Ovary (tissue), 9 donors: ENCODE data around the gene CALB2. TPM values are rescaled to one million over a fixed set of nuclear protein-coding genes. Genes with fewer than 3 reads are reported as not detected.

ENCODE experiments used
- DNase-seq, 5 donors: peaks; one replicate each; pipeline ENCODE4 v3.0.0-alpha.2; 2019 to 2020
- H3K27ac ChIP-seq, 2 donors: fragments of 200-600 bp; one replicate each; pipeline versions ENCODE4 v1.5.1 to v1.8.0; 2019 to 2022
- H3K27me3 ChIP-seq: fragments of 200-600 bp; one replicate; pipeline ENCODE4 v1.8.0; 2022
- H3K36me3 ChIP-seq: fragments of 200-600 bp; sonication (generic); one replicate; pipeline ENCODE4 v1.5.1; 2019
- H3K4me1 ChIP-seq: one replicate; pipeline ENCODE4 v1.8.1; 2013; ENCODE audit warnings: mild to moderate bottlenecking, moderate library complexity; ENCODE audit not compliant: insufficient read depth
- H3K4me3 ChIP-seq: fragments of 200-600 bp; sonication (generic); one replicate; pipeline ENCODE4 v1.5.1; 2017
- H3K9me3 ChIP-seq, 2 donors: fragments of 200-600 bp in 1 of 2; sonication (generic) in 1 of 2; one replicate each; pipeline versions ENCODE4 v1.5.1 to v1.8.1; 2013 to 2019; ENCODE audit warnings: mild to moderate bottlenecking in 1 of 2, moderate library complexity in 1 of 2
- CTCF ChIP-seq, 3 donors: fragments of 450-650 bp in 2 of 3; fragments of 200-600 bp in 1 of 3; IDR thresholded peaks; one replicate each; pipeline versions ENCODE4 v1.5.1 to v1.8.0; 2016 to 2022; ENCODE audit warnings: antibody characterized with exemption in 3 of 3, mild to moderate bottlenecking in 1 of 3
- EP300 ChIP-seq: sonication (generic); formaldehyde crosslinking; IDR thresholded peaks from one replicate; pipeline ENCODE4 v1.6.1; 2017; ENCODE audit warnings: antibody characterized with exemption
- POLR2A ChIP-seq: fragments of 450-650 bp; IDR thresholded peaks from one replicate; pipeline ENCODE4 v1.6.1; 2017; ENCODE audit warnings: antibody characterized with exemption, mild to moderate bottlenecking, moderate library complexity
- WGBS, 3 donors: extraction: QIAGEN DNeasy Blood & Tissue Kit in 1 of 3; methylation state at CpG; one replicate each; pipeline versions ENCODE4 v1.1.5 to v1.1.7; 2013 to 2017; 5-methylcytosine and 5-hydroxymethylcytosine counted together
- intact Hi-C, 4 donors: fragments of 100-400 bp; cut with DNase I; formaldehyde crosslinking; loops; one replicate each; pipeline versions ENCODE4 v1.11.0 to v1.15.1; 2022 to 2023
- polyA plus RNA-seq, 2 donors: library from polyadenylated mRNA; stranded (reverse); fragments of 200-250 nt in 1 of 2; fragments of 350-450 nt in 1 of 2; fragmentation: Illumina TruSeq in 1 of 2; extraction: RNeasy Lipid Tissue Mini Kit (QIAGEN cat#74804) in 1 of 2; gene quantifications; one replicate each; pipeline ENCODE4 v1.2.3, GENCODE V29; 2013 to 2014
- total RNA-seq, 7 donors: library from RNA; depleted of rRNA in 2 of 7; stranded (reverse); fragments of >200 nt in 2 of 7; fragmentation: NEBNext Ultra II Directional in 3 of 7; extraction: Animal tissue kit (Norgen Biotek cat#: 25700) in 3 of 7; gene quantifications; one replicate each; pipeline versions ENCODE4 v1.1.0 to v1.2.4, GENCODE V29; 2016 to 2023
- donor health status: DM: no; HTN: no; CAD: no; lungs with moderate emphysema.
- donor health status: DM: no; HTN: no; CAD: no.
- donor health status: Bipolar disorder and iron deficiency.
- donor health status: DM: yes; HTN: yes; CAD: no.
- donor health status: DM: no; HTN: no; CAD: no.
- donor health status: DM: yes; HTN: yes; CAD: no.

The CALB2 gene
- total and polyA plus RNA-seq, 9 donors: 1.7 to 176 (median 5.2) TPM

GRCh38 chr16:71350821-71351557 lies 7.5 kb upstream of the CALB2 start:
- Histone ChIP-seq H3K9me3 (no peaks in the 10 kb centered on the region), H3K27me3 (no peaks in the 10 kb centered on the region), H3K36me3 (no peaks in the 10 kb centered on the region), H3K4me3 (no peak overlapping the region), H3K4me1 (no peaks in the 10 kb centered on the region), H3K27ac (no peak overlapping the region)
- intact Hi-C loops: loop anchor here in 1 of 4 donors (10.0 kb wide), 1 partner anchor 666 kb away; the partner anchor contains the start of gene MTSS2
- 63 to 72% (median 70%) methylated on average over 10 of the region's 10 CpGs for WGBS, 3 donors
- TF ChIP-seq EP300 (no peak), POLR2A (no peak), CTCF (IDR thresholded peaks at IDR 0.05) (no peak)
- DNase-seq: no peak

- Histone ChIP-seq H3K36me3 (no peaks in the 10 kb centered on the region), H3K9me3 (no peaks in the 10 kb centered on the region), H3K4me1 (no peaks in the 10 kb centered on the region), H3K4me3 (no peak overlapping the region), H3K27me3 (no peaks in the 10 kb centered on the region), H3K27ac (no peak overlapping the region)
- WGBS, 3 donors: 27 to 45% (median 37%) methylated on average over 5 of the region's 5 CpGs
- DNase-seq: no peak
- TF ChIP-seq EP300: no peak
- no peak for TF ChIP-seq CTCF (IDR thresholded peaks at IDR 0.05)
- no peak for TF ChIP-seq POLR2A
- intact Hi-C loops: loop anchor here in 1 of 4 donors (10.0 kb wide), 1 partner anchor 667 kb away; the partner anchor contains the start of gene MTSS2
These were observed 7.0 kb upstream of the CALB2 start for GRCh38 chr16:71351558-71351901.

- Histone ChIP-seq H3K9me3 (no peaks in the 10 kb centered on the region), H3K27ac (no peak overlapping the region), H3K4me3 (no peak overlapping the region), H3K36me3 (no peaks in the 10 kb centered on the region), H3K27me3 (no peaks in the 10 kb centered on the region), H3K4me1 (no peaks in the 10 kb centered on the region)
- no peak for DNase-seq
- intact Hi-C loops: loop anchor here in 1 of 4 donors (10.0 kb wide), 1 partner anchor 668 kb away; the partner anchor contains the start of gene MTSS2
- whole genome bisulfite sequencing, 3 donors: 78 to 82% (median 79%) methylated on average over 3 of the region's 3 CpGs
- TF ChIP-seq CTCF (IDR thresholded peaks at IDR 0.05): no peak
- TF ChIP-seq EP300: no peak
- no peak for TF ChIP-seq POLR2A
These were observed 6.1 kb upstream of the CALB2 start for GRCh38 chr16:71352466-71352865.

GRCh38 chr16:71352963-71353460 lies 5.5 kb upstream of the CALB2 start:
- no peak overlapping the region for H3K4me3 ChIP-seq
- TF ChIP-seq POLR2A (no peak), EP300 (no peak), CTCF (IDR thresholded peaks at IDR 0.05) (no peak)
- no peaks in the 10 kb centered on the region for H3K27me3 ChIP-seq
- no peaks in the 10 kb centered on the region for H3K36me3 ChIP-seq
- WGBS, 3 donors: 69 to 85% (median 78%) methylated on average over 1 of the region's 1 CpG
- H3K27ac ChIP-seq: no peak overlapping the region
- H3K9me3 ChIP-seq: no peaks in the 10 kb centered on the region
- intact Hi-C loops: loop anchor here in 1 of 4 donors (10.0 kb wide), 1 partner anchor 668 kb away; the partner anchor contains the start of gene MTSS2
- H3K4me1 ChIP-seq: no peaks in the 10 kb centered on the region
- DNase-seq: no peak
